CD4-positive, alpha-beta T cell treated with Interleukin-2 at 100 ng/mL for 4 hours (primary cell): ENCODE measurements around the gene NEGR1.

Experiments used
- DNase-seq: peaks from one replicate; pipeline ENCODE4 v3.0.0-alpha.2; 2020; ENCODE audit warnings: low spot score

NEGR1 gene

GRCh38 chr1:71561206-71561605, 721.1 kb downstream of the NEGR1 start:
- DNase-seq, result no peak

GRCh38 chr1:71559880-71560279, 722.5 kb downstream of the NEGR1 start:
- no peak for DNase-seq

- DNase-seq, result no peak
Measured at GRCh38 chr1:71557138-71557537, 725.2 kb downstream of the NEGR1 start.

GRCh38 chr1:71548398-71548890, 733.9 kb downstream of the NEGR1 start:
- no peak for DNase-seq

GRCh38 chr1:71542155-71542554, 740.2 kb downstream of the NEGR1 start:
- DNase-seq, result no peak

- no peak for DNase-seq
Measured at GRCh38 chr1:71533950-71534349, 748.4 kb downstream of the NEGR1 start.

GRCh38 chr1:71532343-71532742, 750.0 kb downstream of the NEGR1 start:
- DNase-seq, result no peak

GRCh38 chr1:71526824-71527223, 755.5 kb downstream of the NEGR1 start:
- no peak for DNase-seq

GRCh38 chr1:71522721-71523120, 759.6 kb downstream of the NEGR1 start:
- no peak for DNase-seq

GRCh38 chr1:71521655-71522264, 760.6 kb downstream of the NEGR1 start:
- DNase-seq, result no peak

GRCh38 chr1:71511505-71511904, 770.8 kb downstream of the NEGR1 start:
- no peak for DNase-seq

GRCh38 chr1:71510725-71511124, 771.6 kb downstream of the NEGR1 start:
- no peak for DNase-seq

GRCh38 chr1:71509051-71509595, 773.2 kb downstream of the NEGR1 start:
- DNase-seq, result no peak

GRCh38 chr1:71502006-71502405, 780.3 kb downstream of the NEGR1 start:
- DNase-seq, result no peak

GRCh38 chr1:71498542-71498941, 783.8 kb downstream of the NEGR1 start:
- DNase-seq, result no peak

GRCh38 chr1:71494163-71494562, 788.2 kb downstream of the NEGR1 start:
- no peak for DNase-seq

- no peak for DNase-seq
Measured at GRCh38 chr1:71492298-71493041, 789.9 kb downstream of the NEGR1 start.

- no peak for DNase-seq
Measured at GRCh38 chr1:71490432-71490831, 791.9 kb downstream of the NEGR1 start.

- DNase-seq, result no peak
Measured at GRCh38 chr1:71488555-71489252, 793.6 kb downstream of the NEGR1 start.

GRCh38 chr1:71473331-71473730, 809.0 kb downstream of the NEGR1 start:
- no peak for DNase-seq

- DNase-seq, result no peak
Measured at GRCh38 chr1:71465093-71465492, 817.2 kb downstream of the NEGR1 start.

- no peak for DNase-seq
Measured at GRCh38 chr1:71464016-71464415, 818.3 kb downstream of the NEGR1 start.

GRCh38 chr1:71463144-71463543, 819.2 kb downstream of the NEGR1 start:
- no peak for DNase-seq
